ENCODE data around the gene CDCA3. TPM values are rescaled to one million over a fixed set of nuclear protein-coding genes. Genes with fewer than 3 reads are reported as not detected.

The CDCA3 gene
- total RNA-seq (1 to 10 TPM in 1 of 6 donors, under 1 TPM in 5; 0.08 to 1.1 (median 0.56) TPM), polyA plus RNA-seq (1 to 10 TPM in 1 of 2 donors, under 1 TPM in 1; 0.80 to 1.2 TPM)

- intact Hi-C loops (cut with DNase I) = no loop called here
- H3K27me3 ChIP-seq = no peaks in the 10 kb centered on the region
- peaks cover 0 to 1% (median 0%) of the 10 kb centered on the region in 3 donors for H3K36me3 ChIP-seq
- ATAC-seq = peak; percentile 76 to 85 (median 79)
- peaks cover 0 to 10% (median 7%) of the 10 kb centered on the region in 3 donors for H3K4me1 ChIP-seq
- no peaks in the 10 kb centered on the region for H3K9me3 ChIP-seq
- H3K27ac ChIP-seq = peak within 1 kb of the TSS; percentile 87 to 96 (median 94)
- peak within 1 kb of the TSS; percentile 29 to 61 (median 51) for H3K4me3 ChIP-seq
- 0% methylated on average over 37 of the region's 37 CpGs for WGBS, 2 donors
- peak; percentile 89 for FAIRE-seq
- DNase-seq = peak; percentile 87 to 97 (median 96)
- TF ChIP-seq CTCF (IDR thresholded peaks at IDR 0.05) = no peak
Measured at GRCh38 chr12:6851153-6851920, at the start of gene CDCA3. TSS of gene CDCA3 (minus strand) at chr12:6851286. CDS start at chr12:6850952, 334 bp downstream.

- intact Hi-C loops (cut with DNase I) = no loop called here
- ATAC-seq (peak; percentile 26 to 74 (median 54)), DNase-seq (peak in 5 of 6 donors; percentile 72 to 85 (median 79)), FAIRE-seq (no peak)
- Histone ChIP-seq H3K27me3 (no peaks in the 10 kb centered on the region), H3K27ac (peak overlapping the region in 3 of 4 donors; percentile 1 to 74 (median 47)), H3K36me3 (no peaks in the 10 kb centered on the region), H3K4me3 (no peak overlapping the region), H3K9me3 (no peaks in the 10 kb centered on the region), H3K4me1 (peaks cover 4 to 15% (median 5%) of the 10 kb centered on the region in 3 donors)
- TF ChIP-seq CTCF (IDR thresholded peaks at IDR 0.05) = no peak
- WGBS, 2 donors = 27 to 34% methylated on average over 10 of the region's 10 CpGs
Measured at GRCh38 chr12:6899837-6900519, 48.9 kb upstream of the CDCA3 start.

- H3K27ac ChIP-seq = peak overlapping the region in 1 of 4 donors; percentile 74
- no peak for ATAC-seq
- H3K4me1 ChIP-seq = peaks cover 4 to 15% (median 5%) of the 10 kb centered on the region in 3 donors
- no peaks in the 10 kb centered on the region for H3K9me3 ChIP-seq
- no peak for TF ChIP-seq CTCF (IDR thresholded peaks at IDR 0.05)
- WGBS, 2 donors = 72 to 77% methylated on average over 5 of the region's 5 CpGs
- no peaks in the 10 kb centered on the region for H3K36me3 ChIP-seq
- intact Hi-C loops (cut with DNase I) = no loop called here
- no peak overlapping the region for H3K4me3 ChIP-seq
- no peak for DNase-seq
- no peaks in the 10 kb centered on the region for H3K27me3 ChIP-seq
- no peak for FAIRE-seq
Measured at GRCh38 chr12:6899427-6899826, 48.3 kb upstream of the CDCA3 start.

GRCh38 chr12:6896846-6897435, 45.9 kb upstream of the CDCA3 start:
- ATAC-seq = peak in 3 of 4 donors; percentile 38 to 55 (median 52)
- 62% methylated on average over 6 of the region's 6 CpGs for WGBS, 2 donors
- intact Hi-C loops (cut with DNase I) = no loop called here
- peak in 1 of 6 donors; percentile 72 for DNase-seq
- no peak overlapping the region for H3K27ac ChIP-seq
- TF ChIP-seq CTCF (IDR thresholded peaks at IDR 0.05) = no peak
- H3K36me3 ChIP-seq = no peaks in the 10 kb centered on the region
- H3K9me3 ChIP-seq = no peaks in the 10 kb centered on the region
- H3K4me1 ChIP-seq = peaks cover 0 to 11% (median 5%) of the 10 kb centered on the region in 3 donors
- no peak overlapping the region for H3K4me3 ChIP-seq
- H3K27me3 ChIP-seq = no peaks in the 10 kb centered on the region
- FAIRE-seq = no peak
